GM18511 (cell line): ENCODE data around the gene IL21.
"Not testable (repeated sequence)": the region's sequence is repeated elsewhere in the genome, so short reads cannot be mapped to it uniquely, and the experiment has no call there.

ENCODE experiments used
- ATAC-seq: cut with Tn5 transposase; IDR thresholded peaks from one replicate; pipeline ENCODE4 v1.9.1; 2021; ENCODE audit warnings: mild to moderate bottlenecking, moderate library complexity; ENCODE audit not compliant: unreplicated experiment

IL21 gene

DNA sequence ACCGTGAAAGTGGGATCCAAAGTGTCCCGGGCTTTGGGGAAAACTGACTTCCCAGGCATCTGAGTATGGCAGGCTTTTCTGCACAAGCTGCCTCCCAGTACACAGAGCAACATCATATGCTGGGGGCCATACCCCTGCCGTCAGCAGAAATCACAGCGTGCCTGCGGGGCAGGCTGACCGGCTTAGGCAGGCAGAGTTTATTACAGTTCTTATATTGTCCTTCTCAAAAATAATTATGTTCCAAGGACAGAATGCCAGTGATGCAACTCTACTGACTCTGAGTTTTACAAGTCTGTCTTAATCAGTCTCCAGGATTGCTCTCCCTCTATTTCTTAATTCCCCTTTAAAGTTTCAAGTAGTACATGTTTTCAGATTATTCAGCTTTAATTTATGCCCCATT lies 37.0 kb downstream of the IL21 start:
- no peak for ATAC-seq

GRCh38 chr4:122577808-122578781 lies 42.8 kb downstream of the IL21 start:
- peak; percentile 82 for ATAC-seq

DNA sequence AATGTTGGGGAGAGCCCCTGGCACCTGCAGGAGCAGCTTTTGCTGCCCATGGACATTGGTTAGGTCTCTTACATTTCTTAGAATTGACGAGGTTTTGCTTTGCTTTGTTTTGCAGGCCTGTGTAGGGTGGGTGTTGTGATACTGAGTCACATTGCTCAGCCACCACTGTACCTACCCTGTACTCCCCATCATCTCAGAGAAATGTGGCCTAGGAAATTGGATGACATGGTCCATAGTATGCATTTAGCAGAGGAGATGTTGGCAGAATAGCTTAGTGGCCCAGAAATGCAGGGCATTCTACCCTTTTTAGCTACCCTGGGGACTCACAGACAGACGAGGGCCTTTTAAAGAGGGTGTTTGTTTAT lies 43.7 kb downstream of the IL21 start:
- no peak for ATAC-seq

DNA sequence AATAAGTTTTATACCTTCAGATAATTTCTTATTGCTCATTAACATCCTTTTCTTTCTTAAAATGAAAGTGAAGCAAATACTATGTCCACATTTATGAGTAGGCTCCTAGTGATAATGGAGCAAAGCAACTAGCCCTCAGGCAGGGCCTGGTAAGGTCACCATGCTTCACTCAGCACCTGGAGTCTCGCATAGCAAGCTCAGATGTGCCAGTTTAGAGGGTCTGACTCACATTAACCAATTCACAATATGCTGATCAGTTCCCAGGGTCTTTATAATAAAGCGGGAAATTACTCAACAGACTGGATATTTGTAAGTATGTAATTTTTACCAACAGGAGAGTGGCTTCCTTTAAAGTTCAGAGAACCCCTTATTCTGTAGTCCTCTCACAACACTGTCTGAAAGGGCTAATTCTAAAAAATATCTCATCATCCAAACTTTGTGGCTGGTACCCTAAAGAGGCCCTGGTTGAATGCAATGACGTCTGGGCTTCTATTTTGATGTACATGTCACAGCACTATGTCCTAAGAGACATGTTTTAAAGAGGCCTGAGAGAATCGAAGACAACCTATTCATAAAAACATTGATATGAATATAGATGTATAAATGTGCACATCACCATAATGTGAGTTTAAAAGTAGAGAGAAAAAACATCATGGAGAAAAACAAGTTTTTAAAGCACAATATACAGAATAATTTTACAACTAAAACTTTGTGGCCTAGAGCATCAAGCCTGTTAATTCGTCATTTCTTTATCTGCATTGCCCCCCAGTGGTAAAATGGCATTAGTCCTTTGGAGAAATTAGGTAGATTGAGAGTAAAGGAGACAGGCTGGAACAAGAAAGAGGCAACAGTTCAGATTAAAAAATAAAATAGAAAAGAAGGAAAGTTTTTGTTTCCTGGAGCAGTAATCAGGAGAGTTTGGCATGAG lies 44.3 kb downstream of the IL21 start:
- ATAC-seq = peak; percentile 60

GRCh38 chr4:122574347-122574746 lies 46.5 kb downstream of the IL21 start:
- ATAC-seq = not testable (repeated sequence)

DNA sequence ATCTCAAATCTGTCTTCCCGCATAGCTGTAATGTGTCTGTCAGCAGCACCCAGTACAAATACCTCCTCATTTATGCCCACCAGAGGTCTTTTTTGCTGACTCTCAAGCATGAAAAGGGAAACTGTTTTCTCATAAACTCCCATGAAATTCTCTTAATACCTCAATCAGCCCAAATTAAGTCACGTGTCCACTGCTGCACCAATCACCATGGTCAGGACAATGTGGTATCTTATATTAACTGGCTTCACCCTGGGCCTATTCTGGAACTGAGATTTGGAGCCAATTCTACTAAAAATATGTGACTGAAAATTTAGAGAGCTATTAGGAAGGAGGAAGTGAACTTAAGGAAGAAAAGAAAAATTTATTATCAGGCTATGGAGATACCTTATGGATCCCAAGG lies 58.4 kb downstream of the IL21 start:
- no peak for ATAC-seq
